Glomerular endothelial cell (primary cell): ENCODE results near the gene AFF2. TPM values are rescaled to one million over a fixed set of nuclear protein-coding genes. Genes with fewer than 3 reads are reported as not detected.

Experiments used
- DNase-seq: peaks from one replicate; pipeline ENCODE4 v3.0.0-alpha.2; 2011; ENCODE audit warnings: low read depth, low spot score; ENCODE audit errors: extremely low read depth
- total RNA-seq: library from RNA; depleted of rRNA; stranded (reverse); fragments of >200 nt; gene quantifications from 2 replicates; pipeline ENCODE4 v1.2.3, GENCODE V29; 2015

The AFF2 gene
- total RNA-seq, 1 donor from 2014 or later: 0.06 TPM

DNA sequence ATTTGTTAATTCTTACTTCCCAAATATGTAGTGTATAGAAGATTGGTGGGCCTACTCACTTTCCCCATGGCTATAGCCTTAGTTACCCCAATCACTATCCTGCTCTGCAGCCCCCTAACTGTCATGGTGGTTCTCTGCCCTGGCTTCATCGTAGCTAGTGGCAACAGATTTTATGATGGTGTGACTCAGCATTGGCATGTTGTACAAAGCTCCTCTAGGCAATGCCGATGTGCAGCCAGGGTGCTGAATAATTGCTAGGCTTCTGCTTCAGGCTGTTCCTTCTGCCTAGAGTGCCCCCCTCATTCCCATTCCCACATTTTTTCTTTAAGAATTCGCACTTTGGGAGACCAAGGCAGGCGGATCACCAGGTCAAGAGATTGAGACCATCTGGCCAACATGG lies 35.2 kb downstream of the AFF2 start:
- DNase-seq: no peak

DNA sequence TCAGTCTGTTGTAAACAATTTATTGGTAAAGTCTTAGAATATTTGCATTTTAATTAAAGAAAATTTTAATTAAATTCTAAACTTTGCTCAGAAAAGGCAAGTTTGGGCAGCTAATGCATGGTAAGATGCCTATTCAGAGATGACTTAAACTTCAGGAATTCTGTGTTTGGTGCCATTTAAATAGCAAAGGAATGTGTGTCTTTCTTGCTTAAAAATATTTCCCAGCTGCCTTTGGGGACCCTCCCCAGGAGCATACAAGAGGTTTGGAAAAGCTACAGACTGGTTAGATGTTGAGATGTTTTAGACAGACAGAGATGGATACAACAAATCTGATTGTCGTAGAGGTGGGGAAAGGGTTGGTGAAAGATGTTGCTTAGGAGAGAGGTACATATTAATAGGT lies 36.5 kb downstream of the AFF2 start:
- DNase-seq: no peak

DNA sequence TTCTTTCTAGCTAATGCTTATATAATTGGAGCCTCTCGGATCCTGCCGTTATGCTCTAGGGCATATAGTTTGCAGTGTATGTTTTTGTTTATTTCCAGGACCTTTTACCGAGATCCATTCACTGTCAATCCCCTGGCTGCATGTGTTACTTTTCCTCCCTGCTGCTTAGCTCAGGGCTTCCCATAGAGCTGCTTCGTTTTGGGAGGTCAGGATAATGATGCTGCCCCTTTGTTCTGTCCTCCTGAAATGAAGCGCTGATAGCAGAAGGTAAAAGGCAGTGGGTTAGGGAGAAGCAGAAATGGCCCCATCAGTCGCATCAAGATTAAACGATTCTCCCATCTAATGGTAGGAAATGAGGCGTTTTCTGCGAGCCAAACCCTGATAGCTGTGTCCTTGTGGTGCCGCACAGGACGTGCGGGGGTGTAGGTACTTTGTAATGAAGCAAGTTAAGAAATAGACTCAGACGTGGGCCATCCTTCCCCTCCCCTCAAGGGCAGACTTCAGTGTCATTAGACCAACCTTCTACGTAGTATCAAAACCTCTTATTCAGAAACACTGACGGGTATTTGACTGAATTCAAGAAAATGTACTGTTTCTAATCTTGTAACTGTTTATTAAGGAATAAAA lies 37.3 kb downstream of the AFF2 start:
- DNase-seq: no peak

DNA sequence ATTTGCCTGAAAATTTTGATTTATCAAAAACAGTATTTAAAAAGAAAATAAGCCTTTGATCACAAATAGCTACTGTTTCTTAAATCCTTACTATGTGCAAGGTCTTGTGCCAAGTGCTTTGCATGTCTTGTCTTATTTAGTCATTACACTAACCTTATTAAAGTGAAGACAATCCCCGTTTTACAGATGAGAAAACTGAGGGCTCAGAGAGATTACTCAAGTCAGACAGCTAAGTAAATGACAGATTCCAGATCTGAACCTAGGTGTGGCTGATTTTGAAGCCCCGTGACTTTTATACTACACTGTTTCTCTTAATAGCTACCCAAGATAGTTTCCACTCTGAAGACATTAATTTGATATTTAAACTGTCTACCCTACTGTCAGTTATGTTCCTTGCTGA lies 38.2 kb downstream of the AFF2 start:
- no peak for DNase-seq

DNA sequence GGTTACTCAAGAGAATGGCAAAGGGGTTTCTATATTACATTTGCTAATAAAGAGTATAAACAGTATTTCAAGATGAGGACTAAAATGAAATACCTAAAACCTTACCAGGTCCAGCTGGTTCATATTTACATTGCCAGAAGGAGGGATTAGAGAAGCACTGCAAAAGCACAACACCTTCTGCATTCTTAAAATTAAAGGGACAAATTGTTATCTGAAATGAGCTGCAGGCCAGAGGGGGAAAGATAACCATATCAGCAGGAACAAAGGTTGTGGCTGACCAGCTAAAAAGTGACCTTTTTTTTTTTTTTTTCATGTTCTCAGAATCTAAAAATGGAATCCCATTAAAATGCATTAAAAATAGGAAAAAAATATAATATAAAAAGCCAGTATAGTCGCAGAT lies 39.7 kb downstream of the AFF2 start:
- DNase-seq: no peak

DNA sequence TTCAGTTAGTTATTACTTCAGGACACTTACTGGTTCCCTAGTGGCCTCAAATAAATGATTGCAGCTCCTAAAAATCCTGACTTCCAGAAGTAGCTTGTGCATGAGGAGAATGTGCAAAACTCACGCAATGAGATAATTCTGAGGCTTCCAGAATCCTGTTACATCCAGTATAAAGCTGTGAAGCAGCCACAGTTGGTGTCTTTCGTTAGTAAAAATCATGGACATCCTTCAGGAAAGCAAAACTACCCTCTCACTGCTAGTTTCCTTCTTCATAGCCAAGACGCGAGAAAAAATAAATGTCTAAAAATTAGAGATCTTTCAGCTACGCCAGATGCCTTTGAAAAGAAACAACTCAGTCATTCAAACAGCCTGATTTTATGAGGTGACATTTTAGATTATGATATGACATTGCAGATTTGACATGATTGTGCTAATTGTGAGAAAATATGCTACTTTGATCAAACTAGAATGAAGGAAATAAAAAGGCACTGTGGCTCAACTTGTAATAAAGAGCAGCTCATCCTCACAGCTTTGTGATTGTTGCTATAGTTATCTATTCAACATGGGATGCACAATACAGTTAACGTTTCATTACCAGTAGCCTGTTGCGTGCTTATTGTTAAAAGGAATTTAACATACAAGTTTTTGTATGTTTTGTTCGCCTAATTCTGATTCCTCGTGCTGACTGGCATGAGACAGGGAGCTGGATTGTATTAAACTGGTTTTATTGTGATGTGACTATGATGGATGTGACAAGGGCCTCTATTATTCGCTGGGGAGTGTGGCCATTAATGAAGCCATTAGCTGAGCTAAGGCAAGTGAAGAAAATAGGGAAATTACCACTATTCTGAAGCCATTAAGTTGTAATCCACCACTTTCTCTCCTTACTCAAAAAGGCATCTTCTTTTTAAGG lies 40.5 kb downstream of the AFF2 start:
- no peak for DNase-seq

DNA sequence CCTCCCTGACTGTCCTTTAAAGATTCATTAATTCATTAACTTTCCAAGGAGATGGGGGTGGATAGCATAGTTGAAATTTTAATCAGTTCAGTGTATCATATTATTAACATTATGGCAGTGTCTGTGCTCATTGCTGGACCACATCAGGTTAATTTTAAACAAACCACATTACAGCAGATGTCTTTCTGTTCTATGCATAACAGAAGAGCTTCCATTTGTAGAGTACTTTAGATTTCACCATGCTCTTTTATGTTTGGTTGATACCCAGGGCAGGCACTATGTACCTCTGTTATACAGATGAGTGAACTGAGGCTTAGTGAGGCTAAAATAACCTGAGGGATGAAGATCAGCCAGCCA lies 41.1 kb downstream of the AFF2 start:
- no peak for DNase-seq

DNA sequence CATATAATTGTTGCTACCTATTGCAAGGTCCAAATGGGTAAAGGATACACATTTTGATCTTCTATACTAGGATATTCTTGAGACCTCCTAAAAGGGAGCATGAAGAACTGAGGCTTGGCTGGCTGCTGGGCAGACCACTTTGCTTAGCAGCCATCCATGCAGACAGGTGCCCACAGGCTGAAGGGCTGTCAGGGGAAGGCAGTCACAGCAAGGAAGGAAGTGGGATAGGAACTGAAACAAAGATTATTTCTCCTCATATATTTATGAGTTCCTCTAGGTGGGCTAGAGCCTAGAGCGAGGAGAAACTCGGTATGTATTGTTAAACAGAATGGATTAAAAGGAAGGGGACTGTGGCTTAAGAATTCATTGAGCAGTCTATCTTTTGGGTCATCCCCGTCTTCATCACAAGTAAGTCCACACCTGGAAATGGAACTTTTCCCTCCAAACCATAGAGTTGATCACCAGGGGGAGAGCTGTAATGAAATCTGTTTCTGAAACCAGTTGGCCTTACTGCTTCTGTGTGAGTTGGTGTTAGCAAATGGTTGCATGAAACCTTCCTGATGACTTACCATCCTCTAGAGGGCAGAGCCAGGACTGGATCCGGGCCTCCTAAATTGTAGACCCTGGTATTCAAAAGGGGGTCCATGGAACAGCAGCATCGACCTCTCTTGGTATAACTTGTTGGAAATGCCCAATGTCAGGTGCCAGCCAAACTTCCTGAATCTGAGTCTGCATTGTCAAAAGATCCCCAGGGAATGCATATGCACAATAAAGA lies 42.3 kb downstream of the AFF2 start:
- DNase-seq: no peak

DNA sequence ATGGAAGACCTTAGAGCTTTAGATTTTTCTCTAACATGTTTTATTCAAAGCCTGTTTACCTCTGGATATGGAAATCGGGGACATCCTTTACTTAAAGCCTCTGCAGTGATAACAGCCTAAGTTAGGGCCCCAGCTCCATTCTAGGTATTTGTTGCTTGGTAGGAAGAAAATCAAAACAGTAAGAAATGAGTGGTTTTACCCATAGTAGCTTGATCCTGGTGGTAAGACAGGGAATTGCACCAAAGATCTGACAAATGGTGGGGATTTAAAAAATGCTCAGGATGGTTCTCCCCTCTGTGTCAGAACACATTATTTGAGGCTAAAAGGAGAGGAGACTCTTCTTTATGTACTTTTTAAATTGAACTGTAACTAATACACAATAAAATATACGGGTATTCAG lies 52.4 kb downstream of the AFF2 start:
- DNase-seq: no peak

DNA sequence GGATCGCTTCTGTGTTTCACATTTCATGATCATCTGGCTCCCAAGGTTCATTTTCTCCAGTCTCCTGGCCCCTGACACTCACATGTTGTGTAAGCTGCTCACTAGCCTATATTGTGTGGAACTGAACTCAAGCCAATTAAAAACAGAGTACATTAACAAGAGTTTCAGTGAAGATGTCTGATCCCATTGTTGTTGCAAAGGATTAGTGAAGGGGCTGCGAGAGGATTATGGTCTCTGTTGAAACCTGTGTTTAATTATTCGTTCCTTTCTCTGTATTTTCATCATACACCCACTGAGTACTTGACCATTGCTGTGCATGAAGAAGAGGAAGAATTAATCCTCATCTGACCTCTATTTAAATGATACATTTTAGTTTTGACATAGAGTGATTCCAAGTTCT lies 54.7 kb downstream of the AFF2 start:
- no peak for DNase-seq

DNA sequence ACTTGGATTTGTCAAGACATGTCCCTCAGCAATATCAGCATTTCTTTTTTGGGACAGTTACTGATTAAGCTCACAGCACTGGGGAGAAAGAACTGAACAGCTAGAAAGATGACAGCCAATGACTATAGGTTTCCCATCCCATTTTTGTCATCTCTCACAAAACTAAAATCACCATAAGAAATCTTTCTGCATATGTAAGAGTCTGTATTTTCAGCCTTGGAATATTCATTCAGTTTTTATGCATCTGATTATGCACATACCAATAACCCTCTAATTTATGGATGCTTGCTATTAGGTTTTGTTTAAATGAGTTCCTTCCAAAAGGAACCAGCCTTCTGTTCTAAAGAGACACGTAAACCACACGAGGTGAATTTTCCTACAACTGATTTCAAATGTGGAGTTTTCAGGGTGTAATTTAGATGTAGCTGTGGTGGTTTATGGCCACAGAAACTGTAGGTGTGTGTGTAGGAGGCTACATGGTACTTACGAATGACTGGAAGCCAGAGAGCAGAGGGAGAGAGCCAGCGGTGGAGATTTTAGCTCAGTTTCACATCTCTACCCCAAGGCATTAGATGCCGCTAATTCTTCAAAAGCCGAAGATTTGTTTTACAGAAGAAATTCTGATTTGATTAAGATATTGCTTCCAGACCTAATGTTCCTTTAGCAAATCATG lies 55.3 kb downstream of the AFF2 start:
- DNase-seq: no peak

DNA sequence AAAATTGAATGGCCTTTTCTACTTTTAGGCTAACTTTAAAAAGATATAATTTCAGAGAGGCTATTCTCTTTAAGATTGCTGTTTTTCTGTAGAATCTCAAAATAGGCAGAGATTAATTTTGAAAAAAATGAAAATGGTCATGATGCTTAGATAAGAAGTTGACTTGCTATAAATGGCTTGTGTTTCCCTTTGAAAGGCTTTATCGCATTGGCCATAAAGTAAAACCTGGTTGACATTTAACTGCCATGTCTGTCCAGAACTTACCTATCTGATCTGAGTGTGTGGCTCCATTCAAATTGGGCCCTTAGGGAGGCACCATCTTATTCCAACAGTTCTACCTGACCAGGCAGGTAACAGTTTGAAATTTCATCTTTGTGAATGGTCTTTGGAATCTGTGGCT lies 56.1 kb downstream of the AFF2 start:
- no peak for DNase-seq

DNA sequence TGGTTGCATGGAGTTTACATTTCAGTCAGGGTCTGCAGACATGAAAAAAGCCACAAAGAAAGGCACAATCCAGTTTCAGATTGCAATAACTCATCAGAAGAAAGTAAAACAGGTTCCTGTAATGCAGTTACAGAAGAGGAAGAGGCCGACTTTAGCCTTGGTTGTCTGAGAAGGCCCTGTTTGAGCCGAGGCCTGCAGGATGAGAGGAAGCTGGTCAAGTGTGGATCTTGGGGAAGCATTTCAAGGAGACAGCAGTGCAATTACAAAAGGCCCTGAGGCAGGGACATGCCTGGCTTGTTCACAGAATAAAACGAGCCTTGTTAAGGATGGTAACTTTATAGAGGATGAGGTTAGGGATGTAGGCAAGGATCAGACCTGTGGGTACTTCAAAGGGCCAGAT lies 62.4 kb downstream of the AFF2 start:
- DNase-seq: no peak

DNA sequence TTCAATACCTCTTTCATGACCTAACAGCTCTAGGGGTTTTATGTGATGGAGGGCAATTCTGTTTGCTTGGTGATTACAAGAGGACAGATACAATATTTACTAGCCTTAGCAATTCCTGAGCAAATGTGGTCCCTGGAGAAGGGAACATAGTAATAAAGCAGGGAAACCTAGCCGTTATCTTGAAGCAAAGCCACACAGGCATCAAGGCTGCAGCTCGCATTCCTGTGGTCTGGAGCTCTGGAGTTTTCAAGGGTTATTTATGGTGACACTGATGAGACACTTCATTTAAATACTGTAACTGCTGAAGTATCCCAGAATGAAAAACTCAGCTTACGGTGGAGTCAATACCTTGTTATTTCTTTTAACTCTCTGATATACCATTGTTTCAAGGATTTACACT lies 66.8 kb downstream of the AFF2 start:
- no peak for DNase-seq

DNA sequence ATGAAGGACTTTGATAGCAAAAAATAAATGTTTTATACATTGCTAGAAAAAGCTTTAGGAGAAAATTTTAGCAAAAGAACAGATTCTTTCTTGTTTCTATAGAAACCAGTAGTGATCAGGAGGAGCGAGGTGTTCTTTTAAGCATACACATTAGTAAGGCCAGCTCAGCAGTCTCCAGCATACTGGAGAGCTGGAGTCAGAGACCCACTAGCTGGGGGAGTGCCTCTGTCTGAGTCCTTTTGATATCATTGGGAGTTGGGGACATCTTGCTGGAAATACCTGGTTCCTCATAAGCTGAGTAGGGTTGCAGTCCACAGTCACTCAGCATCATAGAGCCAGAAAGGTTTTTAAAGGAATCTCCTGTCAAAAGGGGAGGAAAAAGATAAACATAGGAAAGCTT lies 67.4 kb downstream of the AFF2 start:
- no peak for DNase-seq

DNA sequence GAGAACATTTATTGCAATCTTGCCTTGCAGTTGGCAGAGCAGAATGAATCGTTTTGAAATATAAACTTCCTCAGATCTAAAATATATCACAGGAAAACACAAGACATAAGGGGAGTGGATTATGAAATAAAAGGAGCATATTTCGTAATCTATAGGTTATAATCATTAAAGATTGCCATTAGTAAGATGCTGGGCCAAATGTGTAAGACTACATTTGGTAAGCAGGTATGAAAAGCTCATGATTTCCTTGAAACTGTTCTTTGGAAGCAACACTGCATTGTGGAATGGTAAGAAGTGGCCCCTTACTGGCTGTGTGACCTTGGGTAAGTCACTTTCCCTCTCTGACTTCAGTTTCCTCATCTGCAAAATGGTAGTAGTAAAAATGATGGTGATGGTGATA lies 68.3 kb downstream of the AFF2 start:
- DNase-seq: no peak

DNA sequence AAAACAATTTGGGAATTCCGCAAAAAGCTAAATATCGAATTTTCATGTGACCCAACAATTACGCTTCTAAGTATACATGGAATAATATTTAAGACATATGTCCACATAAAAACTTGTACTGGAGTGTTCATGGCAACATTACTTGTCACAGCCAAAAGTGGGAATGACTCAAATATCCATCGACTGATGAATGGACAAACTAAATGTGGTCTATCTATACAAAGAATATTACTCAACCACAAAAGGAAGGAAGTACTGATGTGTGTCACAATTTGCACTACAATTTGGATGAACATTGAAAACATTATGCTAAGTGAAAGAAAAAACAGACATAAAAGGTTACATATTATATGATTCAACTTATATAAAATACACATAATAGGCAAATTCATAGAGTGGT lies 71.9 kb downstream of the AFF2 start:
- no peak for DNase-seq

DNA sequence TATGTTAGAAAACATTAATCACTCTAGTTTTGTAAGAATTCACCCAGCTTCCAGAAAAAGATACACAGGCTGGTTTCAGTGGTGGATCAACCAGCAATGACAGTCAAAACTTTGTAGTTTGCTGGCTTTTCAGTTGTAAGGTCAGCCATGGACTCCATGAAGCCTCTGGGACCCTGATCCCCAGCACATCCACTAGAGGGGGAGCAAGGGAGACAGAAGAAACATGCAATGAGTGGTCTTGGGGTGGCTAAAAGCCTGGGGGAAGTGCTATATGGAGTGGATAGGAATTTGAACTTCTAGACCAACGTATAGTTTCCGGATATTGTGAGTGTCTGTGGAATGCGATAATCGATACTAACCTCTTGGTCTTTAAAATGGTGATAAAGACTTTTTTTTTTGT lies 72.7 kb downstream of the AFF2 start:
- no peak for DNase-seq

DNA sequence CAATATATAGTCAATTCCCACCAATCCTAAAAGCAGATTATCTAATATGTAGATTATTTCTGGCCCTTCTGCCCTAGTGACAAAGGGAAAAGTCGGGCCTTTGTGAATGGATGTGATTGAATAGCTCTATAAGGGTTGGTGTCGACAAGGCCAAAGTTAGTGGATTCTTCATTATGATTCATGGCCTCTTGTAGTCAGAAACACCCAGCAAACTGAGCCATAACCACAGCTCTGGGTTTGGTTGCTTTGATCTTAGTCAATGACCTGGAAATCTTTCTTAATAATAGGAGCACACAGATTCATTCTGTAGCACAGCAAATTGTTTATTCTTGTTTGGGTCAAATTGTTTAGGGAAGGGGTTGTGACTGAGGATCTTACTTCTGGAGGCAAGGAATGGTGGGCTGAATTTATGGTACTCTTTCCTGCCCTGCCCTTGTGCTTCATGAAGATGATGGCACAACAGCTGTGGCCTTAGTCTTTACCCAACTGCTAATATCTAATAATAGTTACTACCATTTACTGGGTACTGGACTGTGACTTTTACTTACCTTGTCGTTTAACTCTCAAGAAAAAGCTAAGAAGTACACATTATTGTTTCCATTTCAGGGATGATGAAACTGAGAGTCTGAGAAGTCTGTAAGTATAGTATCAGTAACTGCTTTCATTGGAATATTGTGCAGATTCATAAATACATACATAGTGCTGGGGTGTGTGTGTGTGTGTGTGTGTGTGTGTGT lies 74.0 kb downstream of the AFF2 start:
- no peak for DNase-seq

DNA sequence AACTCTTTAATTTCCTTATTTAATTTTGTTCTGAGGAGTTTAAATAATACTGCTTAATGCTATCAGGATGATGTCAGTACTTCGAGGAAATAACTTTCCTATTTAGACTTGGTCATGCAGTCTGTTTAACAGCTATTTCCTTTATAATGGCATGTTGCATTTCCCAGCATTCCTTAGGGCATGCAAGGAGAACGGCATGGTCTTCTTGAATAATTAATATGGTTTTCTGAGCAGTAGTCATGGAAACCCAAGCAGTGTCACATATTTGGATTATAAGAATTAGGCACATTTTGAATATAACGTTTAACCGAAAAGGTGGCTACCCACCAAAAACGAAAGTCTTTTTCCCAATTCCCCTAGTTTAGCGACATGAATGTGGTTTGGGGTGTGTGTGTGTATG lies 76.0 kb downstream of the AFF2 start:
- no peak for DNase-seq

DNA sequence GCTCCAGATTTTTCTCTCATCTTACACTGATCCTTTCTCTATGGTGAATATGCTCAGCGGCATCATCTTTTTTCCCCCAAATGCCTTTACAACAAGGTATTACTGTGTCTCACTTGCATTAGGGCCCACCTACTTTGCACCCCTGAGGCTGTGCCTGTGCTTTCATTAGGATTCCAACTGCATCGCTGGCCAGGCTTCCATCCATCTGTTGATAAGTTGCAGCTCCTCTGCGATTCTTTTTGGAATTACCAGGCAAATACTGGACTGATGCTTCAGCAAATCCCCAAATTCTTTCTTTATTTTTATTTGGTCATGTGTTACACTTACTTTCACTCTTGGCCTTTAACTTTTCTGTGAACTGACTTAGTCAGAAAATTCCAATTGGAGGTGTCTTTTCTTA lies 77.3 kb downstream of the AFF2 start:
- no peak for DNase-seq
